HG02870 (cell line): ENCODE results near the gene DIS3L2.
"Not testable (repeated sequence)": the region's sequence is repeated elsewhere in the genome, so short reads cannot be mapped to it uniquely, and the experiment has no call there.

Experiments used
- ATAC-seq: cut with Tn5 transposase; IDR thresholded peaks from one replicate; pipeline ENCODE4 v1.9.1; 2021; ENCODE audit warnings: mild to moderate bottlenecking, moderate library complexity; ENCODE audit not compliant: unreplicated experiment

Gene DIS3L2

DNA sequence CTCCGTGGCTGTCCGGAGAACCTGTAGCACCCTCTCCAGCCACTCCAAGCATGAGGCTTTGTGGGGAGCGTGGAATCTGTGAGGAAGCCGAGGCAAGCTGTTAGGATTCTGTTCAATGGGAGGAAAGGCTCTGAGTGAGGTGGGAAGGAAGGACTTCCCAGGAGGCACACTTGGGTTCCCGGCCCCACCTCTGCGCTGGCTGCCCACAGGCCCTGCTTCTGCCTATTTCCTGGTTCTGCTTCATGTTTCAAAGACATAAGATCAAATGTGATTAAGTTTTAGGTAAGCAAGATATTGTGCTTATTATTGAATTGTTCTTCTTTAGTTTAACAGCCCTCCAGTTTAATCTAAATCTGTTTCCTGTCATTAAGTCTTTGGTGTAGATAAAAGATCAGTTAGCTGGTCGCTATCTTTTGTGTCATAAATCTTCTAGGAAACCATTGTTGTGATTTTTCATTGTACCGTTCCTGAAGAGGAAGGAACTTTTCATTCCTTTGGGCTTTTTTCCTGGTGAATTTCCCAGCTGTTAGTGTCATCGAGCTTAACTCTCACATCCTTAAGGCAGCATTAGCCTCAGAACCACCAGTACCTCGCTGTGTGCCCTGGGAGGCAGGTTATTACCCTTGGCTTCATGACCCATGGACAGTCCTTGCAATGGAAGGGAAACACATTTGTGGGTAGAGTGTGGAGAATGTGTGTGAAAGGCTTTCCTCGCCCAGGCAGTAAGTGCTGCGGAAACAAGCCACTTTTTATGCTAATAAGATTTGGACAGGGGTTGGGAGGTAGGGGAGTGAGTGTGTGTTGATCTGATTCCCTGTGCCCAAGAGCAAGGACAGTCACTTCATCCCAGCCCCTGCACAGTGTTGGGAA, 355.2 kb downstream of the DIS3L2 start:
- ATAC-seq, result no peak

DNA sequence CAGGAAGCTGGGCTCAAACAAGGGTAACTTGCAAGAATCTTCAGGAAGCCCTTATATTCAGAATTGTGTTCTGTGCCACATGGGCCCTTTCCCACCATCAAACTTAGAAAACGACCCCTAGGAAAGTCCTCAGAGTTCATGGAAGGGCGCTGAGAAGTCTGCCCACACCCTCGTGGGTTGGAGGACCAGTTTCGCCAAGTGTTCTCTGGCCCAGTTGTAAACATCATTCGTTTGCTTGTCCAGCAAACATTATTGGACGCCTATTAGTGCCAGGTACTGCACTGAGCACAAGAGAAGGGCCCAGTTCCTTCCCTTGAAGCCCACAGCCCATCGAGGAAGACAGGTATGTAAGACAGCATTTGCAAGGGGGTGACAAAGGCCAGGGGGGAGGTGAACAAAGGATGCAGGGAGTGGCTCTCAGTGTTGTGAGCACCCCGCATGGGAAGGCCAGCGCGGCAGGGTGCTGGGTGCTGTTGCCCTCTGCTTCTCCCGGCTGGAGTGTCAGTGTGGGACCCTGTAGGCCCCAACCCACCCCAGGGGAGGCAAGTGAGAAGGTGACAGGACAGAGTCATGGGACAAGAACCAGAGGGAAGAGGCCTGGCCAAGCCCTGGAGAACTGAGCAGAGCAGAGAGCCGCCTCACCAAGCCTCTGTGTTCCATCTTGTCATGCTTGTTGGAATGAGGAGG, 356.8 kb downstream of the DIS3L2 start:
- no peak for ATAC-seq

DNA sequence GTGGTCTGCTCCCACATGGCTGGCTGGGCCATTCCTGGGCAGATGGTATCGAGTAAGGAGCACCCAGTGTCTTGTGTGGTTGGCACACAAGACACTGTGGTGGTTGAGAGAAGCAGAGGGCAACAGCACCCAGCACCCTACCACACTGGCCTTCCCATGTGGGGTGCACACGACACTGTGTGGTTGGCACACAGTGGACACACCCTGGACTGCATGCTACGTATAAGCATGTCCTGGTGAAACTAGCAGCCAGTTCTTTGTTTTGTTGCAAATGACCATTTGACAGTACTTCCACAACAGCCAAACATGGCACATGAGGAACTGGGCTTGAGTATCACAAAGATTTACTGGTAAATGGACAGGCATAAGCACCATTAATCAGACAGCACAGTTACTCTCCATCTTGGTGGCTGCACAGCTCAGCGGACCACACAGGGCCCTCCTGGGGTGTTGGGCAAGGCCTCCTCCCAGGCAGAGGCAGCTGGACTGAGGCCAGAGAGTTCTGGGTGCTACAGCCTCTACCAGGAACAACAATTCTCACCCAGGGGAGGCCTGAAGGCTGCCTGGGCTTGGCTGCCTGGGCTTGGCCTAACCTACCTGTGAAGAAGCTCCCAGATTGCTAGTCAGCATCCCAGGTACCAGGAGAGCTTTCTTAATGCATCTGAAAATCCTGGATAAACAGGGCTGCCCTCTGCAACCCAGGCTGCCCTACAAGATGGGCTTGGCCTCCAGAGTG, 357.7 kb downstream of the DIS3L2 start:
- no peak for ATAC-seq

DNA sequence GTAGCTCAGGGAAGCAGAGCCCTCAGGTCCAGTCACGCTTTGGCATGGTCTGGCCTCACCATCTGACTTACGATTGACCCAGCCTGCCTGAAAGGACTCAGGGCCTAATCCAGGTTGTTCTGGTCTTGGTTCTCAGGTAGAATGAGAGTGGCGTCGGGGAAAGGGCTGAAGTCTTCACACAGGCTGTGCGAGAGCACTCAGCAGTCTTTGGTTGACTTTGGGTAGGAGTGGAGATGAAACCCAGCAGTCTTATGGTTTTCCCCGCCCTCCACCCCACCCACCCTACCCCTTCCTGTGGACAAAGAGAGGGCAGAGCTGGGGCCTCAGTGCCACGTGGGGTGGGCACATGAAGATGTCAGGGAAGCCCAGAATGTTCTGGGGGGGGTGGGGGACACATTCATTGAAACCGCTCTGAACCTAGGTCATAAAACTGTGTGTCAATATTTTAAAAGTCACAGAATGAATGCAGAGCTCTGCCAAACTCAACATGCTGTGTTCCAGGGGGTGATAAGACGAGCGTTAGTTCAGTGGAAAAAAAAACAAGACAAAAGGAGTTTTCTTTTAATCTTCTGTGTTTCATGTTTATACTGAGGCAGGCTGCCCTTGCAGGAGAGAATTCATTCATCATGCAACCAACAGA, 358.4 kb downstream of the DIS3L2 start:
- ATAC-seq, result no peak

GRCh38 chr2:232320443-232320803, 358.9 kb downstream of the DIS3L2 start:
- no peak for ATAC-seq

DNA sequence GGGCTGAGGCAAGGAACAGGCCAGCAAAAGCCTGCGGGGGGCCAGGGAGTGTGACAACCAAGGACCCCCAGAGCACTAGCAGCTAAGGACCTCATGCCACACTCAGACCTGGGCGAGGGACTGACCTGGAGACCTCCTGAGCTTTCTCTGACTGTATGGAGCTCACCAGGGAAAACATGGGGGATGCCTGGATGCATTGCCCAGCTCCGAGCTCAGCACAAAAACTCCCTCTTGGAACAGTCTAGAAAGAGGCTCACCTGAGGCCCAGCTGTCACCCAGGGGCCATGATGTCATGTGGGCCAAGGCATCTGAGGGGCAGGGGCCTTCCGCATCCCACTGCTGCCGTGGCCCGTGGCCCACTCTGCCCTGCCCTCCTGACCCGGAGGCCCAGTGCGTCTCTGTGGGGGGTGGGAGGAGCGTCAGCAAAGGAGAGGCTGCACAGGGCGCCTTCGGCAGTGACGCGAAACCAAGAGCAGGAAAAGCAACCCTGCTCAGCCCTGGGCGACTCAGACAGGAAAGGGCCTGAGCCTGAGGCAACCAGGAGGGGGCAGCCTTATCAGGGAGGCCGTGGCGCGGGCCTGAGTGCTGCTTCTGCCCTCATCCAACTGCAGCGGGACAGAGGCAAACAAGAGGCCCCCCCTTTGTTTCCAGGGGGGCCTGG, 359.8 kb downstream of the DIS3L2 start:
- no peak for ATAC-seq

DNA sequence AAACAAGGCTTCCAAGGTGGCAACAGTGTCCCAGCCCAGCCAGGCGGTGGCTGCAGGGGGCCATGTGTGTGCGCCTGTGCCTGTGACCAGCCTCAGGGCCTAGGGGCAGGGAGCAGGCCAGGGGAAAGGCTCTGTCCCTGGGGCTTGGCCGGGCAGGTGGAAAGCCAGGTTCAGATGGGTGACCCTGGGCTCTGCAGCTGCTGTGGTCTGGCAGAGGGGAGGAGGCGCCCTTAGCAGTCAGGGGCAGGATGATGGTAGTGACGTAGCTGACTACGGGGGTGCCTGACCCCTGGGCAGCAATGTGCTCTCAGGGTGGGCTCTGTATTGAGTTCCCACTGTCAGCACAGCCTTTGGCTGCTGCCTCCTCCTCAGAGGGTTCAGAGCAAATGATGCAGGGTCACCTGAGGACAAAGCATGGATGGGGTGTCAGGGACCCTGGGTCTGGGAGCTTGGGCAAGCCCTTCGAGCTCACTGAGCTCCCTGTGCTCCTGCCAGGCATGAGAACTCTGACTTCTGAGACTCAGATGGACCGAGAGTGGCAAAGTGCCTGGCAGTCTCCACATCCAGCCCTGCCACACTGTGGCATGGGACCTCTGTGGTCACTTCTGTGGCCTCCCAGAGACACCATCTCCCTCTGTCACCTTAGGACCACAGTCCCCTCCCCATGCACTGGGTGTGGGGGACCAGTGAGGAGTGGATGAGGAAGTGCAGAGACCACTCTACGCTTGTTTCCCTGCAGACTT, 360.5 kb downstream of the DIS3L2 start:
- no peak for ATAC-seq

DNA sequence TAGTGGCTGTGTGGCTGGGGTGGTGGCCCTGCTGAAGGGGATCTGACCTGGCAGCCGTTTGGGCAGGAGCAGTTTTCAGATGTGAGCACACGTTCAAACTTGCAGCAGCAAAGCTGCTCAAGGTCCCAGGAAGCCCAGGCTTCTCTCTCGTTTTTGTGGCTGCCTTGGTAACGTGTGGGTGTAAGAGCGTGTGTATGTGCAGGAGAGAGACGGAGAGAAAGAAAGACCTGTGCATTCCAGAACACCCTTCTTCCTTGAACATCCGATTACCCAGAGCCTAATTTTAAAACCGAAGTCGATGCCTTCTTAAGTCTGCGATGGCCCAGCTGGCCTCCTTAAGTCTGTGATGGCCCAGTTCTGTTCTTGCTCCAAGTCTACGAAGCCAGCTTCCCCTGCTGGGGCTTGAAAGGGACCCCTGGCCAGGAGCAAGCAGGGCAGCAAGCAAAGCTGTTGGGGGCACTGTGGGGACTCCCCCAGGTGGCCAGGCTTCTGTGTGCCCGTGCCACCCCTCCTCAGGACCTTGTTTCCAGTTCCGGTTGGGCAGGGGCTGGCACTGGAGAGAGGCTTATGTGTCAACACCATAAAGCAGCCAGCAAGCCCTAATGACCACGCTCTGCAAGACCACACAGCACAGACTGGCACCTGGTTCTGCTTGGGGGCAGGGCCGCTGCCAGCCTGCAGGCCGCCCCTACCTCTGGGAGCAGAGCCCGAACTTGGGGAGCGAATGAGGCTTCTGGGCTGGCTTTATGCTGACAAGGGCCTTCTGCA, 361.2 kb downstream of the DIS3L2 start:
- no peak for ATAC-seq

DNA sequence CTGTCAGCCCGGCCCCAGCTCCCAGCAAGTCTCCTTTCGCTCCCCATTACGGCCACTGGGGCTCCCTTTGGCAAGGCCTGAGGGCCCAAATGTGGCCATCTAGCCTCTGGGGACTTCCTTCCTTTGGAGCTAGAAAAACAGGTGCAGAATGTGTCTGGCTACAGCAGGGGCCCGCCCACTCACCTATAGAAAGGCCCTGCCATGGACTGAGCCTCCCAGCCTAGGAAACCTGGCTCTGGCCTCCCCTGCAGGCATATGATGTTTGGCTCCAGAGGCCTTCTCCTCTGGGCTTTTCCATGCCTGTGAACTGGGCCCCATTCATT, 361.8 kb downstream of the DIS3L2 start:
- ATAC-seq, result no peak

DNA sequence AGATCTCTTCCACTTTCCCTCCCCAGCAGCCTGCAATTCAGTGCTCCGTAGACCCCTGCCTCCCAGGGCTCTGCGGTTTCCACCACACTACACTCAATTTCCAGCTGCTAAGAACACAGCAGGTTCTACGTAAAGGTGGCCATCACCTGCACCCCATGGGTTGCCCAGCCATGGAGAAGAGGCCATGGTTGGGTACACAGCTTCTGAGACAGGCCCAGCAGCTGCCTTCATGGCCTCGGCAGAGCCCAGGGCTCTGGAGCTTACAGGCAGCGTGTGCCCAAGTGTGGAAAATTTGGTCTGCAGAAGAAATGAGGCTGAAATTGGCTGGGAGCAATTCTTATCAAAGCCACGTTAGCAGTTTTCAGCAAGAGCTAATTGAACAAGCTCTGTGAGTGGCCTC, 362.5 kb downstream of the DIS3L2 start:
- ATAC-seq, result not testable (repeated sequence)

DNA sequence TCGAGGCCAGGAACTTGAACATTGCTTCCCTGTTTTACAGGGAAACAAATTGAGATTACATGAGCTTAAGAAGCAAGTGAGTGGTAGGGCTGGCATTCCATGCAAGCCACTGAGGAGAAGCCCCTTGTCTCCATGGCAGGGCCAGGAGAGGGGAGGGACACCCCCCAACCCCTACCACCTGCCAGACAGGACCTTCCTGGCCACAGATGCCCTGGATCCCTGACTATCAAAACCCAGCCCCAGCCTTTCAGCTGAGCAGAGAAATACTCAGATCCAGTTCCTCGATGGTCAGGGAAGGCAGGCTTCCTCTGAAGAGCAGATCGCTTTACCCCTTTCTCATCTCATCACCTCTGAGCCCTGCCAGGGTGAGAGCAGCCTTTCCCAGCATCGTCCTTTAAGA, 363.3 kb downstream of the DIS3L2 start:
- no peak for ATAC-seq

- ATAC-seq, result no peak
These were observed 364.1 kb downstream of the DIS3L2 start for GRCh38 chr2:232325324-232326273.

DNA sequence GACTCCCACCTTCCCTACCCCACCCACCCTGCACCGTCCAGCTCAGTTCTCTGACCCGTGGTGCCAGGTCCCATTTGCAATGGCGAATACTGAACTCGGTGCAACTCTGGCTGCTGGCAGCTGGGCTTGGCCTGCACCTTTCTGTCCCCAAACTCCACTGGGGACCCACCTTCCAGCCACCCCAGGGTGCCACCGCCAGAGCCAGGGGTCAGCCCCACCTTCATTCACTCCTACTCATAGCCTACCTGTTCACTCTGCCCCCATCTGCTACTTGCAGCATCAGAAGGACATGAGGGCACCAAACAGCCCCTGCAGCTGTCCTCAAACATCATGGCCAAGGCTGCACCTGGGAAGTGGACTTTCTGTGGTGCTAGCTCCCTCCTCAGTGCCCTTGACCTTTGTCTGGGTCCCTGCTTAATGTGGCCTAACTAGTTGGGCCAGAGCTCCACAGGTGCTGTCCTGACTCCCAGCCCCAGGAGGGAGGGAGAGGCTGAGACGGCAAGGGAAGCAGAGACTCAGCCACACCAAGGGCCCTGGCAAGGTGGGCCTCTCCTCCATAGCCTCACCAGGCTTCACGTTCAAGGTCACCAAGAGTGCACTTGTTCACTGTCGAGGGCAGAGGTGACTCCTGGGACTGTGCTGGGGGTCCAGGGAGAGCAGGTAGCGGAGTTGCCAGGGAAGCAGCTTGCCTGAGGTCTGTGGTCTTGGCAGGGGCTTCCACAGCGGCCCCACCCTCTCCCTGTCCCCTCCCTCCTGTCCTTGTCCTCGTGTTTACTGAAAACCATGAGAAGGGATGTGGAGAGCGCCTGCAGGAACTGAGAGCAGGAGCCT, 365.0 kb downstream of the DIS3L2 start:
- not testable (repeated sequence) for ATAC-seq

DNA sequence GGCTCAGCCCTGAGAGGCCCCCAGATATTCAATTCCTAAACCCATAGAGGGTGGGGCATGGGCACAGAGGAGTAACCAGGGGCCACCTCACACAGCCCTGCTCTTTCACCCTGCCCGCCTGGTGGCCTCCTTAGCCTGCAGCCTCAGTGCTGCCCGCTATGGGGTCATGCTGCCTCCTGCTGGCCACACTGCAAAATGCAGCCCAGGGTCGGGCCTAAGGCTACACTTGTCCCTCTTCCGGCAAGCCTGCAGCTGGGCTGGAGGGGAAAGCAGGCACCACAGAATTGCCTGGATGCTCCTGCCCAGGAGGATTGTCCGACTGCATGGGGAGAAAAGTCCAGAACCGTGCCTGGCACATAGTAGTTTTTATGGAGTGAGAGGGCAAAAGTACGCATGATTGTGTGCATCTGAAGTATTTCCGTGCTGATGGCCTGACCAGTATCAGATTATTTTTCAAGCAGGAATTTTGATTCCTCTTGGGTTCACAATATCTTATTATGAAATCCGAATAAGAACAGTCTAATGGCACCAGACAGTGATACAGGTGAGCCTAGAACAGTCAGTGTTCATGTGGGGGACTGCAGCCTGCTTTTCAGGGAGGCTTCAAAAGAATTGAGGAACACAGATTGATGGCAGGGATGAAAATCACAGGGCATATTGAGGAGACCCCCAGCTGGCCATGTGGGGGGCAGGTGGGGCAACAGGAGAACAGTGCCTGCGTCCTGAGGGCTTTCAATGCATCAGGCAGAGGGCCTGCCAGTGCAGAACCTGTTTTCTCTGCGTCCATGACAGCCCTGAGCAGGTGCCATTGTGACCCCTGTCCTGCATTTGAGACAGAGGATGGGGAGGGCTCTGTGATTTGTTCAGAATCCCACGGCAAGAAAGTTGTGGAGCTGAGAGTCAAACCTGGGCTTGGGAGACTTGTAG, 365.9 kb downstream of the DIS3L2 start:
- peak; percentile 54 for ATAC-seq

DNA sequence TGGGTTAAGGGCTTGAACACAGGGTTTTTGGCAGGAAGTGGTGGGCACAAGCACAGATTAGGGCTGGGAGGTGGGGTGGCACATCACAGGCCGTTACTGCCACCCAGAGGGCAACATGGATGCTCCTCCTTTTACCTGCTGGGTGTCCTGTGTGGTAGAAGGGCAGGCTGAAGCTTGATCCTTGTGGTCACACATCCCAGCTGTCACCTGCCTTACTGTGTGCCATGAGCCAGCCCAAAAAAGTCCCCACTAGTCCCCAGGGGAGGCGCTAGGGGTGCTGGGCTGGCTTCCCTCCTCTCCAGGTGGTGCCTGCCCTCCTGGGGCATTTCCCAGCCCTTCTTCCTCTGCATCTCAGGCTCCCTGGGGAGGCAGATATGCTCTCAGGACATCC, 366.5 kb downstream of the DIS3L2 start:
- no peak for ATAC-seq
